ENCODE results near the gene PDRG1. TPM values are rescaled to one million over a fixed set of nuclear protein-coding genes. Genes with fewer than 3 reads are reported as not detected.

The PDRG1 gene
- total RNA-seq, 1 experiment from 2014 or later: 55.6 TPM

GRCh38 chr20:31969991-31970390 lies 18.1 kb upstream of the PDRG1 start:
- in situ Hi-C loops (cut with HindIII; ENCODE audit: low pct_unique_long_range_greater_than_20kb, low sequenced_read_pairs): no loop called here

GRCh38 chr20:31968291-31969126 lies 16.7 kb upstream of the PDRG1 start:
- DNase-seq (ENCODE audit: low read depth): peak; percentile 87
- in situ Hi-C loops (cut with HindIII; ENCODE audit: low pct_unique_long_range_greater_than_20kb, low sequenced_read_pairs): no loop called here

More at GRCh38 chr20:31969991-31970390, 18.1 kb upstream of the PDRG1 start:
- DNase-seq (ENCODE audit: low read depth): no peak

GRCh38 chr20:31967830-31968249 lies 16.0 kb upstream of the PDRG1 start, which contains the start of gene XKR7:
XKR7 (plus strand) TSS chr20:31968151; CDS start chr20:31968176, 25 bp downstream.
- peak; percentile 69 for DNase-seq (ENCODE audit: low read depth)
- in situ Hi-C loops (cut with HindIII; ENCODE audit: low pct_unique_long_range_greater_than_20kb, low sequenced_read_pairs): no loop called here

DNA sequence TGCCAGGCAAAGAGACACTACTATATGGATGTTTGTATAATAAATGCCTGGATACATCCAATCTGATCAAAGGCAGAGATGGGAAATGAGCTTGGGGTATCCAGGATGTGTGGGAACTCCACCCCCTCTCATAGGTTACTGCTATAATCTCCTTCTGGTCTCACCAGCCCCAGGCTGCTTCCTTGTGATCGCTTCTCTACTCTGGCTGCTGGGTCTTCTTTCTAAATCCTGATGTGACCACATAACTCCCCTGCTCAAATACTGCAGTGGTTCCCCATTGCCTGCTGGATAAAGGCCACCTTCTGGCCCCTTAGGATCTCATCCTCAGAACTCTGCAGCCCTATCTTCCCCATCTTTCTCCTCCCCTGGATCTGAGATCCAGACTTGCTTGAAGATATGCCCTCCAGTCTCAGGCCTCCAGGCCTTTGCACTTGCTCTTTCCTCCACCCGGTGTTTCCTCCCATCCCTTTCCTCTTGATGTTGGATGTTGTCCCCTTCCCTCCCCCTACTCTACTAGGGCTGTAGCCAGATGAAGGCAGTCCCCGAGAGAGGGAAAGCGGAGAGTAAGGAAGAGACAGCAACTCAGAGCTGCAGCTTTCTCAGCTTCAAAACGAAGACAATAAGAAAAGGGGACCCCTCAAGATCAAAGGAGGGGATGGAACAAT lies 15.3 kb upstream of the PDRG1 start:
- in situ Hi-C loops (cut with HindIII; ENCODE audit: low pct_unique_long_range_greater_than_20kb, low sequenced_read_pairs): no loop called here
- DNase-seq (ENCODE audit: low read depth): no peak

GRCh38 chr20:31963889-31964288 lies 12.0 kb upstream of the PDRG1 start:
- in situ Hi-C loops (cut with HindIII; ENCODE audit: low pct_unique_long_range_greater_than_20kb, low sequenced_read_pairs): no loop called here
- DNase-seq (ENCODE audit: low read depth): no peak

DNA sequence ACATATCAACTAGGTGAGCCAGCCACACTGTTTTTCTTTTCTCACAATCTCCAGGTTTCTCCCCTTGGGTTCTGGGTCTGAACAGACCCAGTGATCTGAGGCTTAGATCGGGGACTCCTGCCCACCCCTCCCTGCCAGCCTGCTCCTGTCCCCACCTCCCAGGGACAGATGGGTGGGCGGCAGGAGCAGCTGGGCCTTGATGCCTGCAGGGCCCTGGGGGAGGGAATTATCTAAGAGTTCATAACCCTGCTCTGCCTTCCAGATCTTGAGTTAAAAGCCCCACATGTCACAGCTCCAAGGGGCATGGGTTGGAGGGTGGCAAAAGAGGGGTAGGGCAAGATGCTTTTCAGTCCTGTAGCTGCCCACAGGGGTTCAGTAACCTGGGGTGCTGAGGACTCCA lies 10.9 kb upstream of the PDRG1 start:
- in situ Hi-C loops (cut with HindIII; ENCODE audit: low pct_unique_long_range_greater_than_20kb, low sequenced_read_pairs): no loop called here
- DNase-seq (ENCODE audit: low read depth): no peak

- in situ Hi-C loops (cut with HindIII; ENCODE audit: low pct_unique_long_range_greater_than_20kb, low sequenced_read_pairs): no loop called here
- no peak for DNase-seq (ENCODE audit: low read depth)
These were observed 5.0 kb upstream of the PDRG1 start for GRCh38 chr20:31956556-31957526.

DNA sequence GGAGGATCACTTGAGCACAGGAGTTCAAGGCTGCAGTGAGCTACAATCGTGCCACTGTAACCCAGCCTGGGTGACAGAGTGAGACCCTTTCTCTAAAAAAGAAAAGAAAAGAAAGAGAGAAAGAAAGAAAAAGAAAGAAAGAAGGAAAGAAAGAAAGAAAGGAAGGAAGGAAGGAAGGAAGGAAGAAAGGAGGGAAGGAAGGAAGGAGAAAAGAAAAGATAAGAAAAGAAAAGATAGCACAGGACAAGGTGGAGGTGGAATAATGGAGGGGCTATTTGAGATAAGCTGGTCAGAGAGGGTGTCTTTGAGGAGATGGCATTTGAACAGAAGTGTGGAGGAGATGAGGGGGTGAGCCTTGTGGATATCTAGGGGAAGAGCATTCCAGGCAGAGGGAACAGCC lies 2.7 kb upstream of the PDRG1 start:
- in situ Hi-C loops (cut with HindIII; ENCODE audit: low pct_unique_long_range_greater_than_20kb, low sequenced_read_pairs): no loop called here
- DNase-seq (ENCODE audit: low read depth): no peak

- no peak for DNase-seq (ENCODE audit: low read depth)
- in situ Hi-C loops (cut with HindIII; ENCODE audit: low pct_unique_long_range_greater_than_20kb, low sequenced_read_pairs): no loop called here
These were observed 1.8 kb upstream of the PDRG1 start for GRCh38 chr20:31953556-31954148.

DNA sequence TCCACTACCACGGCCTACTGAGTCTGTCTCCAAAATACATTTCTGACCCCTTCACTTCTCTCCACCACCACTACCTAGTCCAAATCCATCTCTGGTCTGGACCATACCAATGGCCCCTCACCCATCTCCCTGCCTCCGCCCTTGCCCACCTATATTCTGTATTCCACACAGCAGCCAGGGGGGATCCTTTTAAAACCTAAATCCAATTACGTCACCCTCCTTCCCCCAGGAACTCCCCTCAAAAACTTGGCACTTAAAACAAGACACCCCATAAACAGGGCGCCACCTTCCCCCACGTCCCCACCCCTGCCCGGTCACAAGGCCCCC lies 680 bp downstream of the PDRG1 start:
- in situ Hi-C loops (cut with HindIII; ENCODE audit: low pct_unique_long_range_greater_than_20kb, low sequenced_read_pairs): no loop called here
- DNase-seq (ENCODE audit: low read depth): no peak

DNA sequence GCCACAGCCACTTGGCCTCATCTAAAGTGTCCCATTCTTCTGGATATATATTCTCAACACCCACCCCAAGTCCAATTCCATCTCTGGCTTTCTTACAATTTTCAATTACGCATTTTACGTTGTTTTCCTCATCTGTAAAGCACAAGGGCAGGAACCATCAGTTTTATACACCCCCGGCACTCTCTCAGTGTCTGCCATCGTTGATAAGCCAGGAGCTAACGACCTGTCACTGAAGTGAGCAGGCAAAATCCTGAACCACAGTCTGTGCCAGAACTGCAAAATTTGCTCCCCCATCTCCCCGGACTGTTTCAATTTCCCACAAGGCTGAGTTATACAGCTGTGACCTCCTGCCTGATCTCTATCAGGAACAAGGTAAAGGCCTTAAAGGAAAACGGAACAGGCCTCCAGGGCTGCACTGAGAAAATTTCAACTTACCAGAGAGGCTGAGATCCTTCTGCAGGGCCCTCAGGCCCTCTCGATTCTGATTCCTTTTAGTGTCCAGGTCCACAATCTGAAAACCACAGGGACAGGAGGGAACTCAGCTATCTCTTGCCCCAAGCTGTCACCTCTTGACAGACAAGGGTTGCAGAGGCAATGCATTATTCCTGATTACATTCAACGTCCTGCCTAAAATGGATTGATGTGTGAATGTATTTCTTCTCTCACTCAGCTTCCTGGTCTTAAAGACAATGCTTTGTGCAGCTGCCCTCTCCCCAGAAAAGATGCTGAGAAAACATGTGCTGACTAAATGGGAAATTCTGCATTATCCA lies 1.8 kb downstream of the PDRG1 start:
- DNase-seq (ENCODE audit: low read depth): no peak
- in situ Hi-C loops (cut with HindIII; ENCODE audit: low pct_unique_long_range_greater_than_20kb, low sequenced_read_pairs): loop anchor here (10.0 kb wide), 1 partner anchor 135 kb away; no protein-coding TSS in a partner anchor

GRCh38 chr20:31948008-31948407 lies 3.8 kb downstream of the PDRG1 start:
- in situ Hi-C loops (cut with HindIII; ENCODE audit: low pct_unique_long_range_greater_than_20kb, low sequenced_read_pairs): loop anchor here (10.0 kb wide), 1 partner anchor 137 kb away; no protein-coding TSS in a partner anchor
- no peak for DNase-seq (ENCODE audit: low read depth)

DNA sequence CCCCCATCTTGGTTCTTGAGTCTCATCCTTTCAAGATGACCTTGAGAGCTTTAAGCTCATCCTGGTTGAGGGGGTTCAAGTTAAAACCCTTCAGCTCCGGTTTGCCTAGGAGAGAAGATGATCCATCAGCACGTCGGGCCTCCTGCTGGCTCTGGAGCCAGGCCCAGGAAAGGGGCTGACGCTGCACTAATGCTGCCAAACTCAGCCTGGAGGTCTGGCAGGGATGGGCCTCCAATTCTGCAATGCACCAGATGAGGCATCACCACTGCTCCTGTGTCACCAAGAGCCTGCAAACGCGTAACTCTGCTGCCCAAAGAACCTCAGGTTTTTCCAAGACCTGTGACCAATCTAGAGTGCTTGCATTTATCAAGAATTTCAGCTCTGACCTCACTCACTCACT lies 6.1 kb downstream of the PDRG1 start:
- DNase-seq (ENCODE audit: low read depth): no peak
- in situ Hi-C loops (cut with HindIII; ENCODE audit: low pct_unique_long_range_greater_than_20kb, low sequenced_read_pairs): loop anchor here (10.0 kb wide), 1 partner anchor 139 kb away; no protein-coding TSS in a partner anchor

DNA sequence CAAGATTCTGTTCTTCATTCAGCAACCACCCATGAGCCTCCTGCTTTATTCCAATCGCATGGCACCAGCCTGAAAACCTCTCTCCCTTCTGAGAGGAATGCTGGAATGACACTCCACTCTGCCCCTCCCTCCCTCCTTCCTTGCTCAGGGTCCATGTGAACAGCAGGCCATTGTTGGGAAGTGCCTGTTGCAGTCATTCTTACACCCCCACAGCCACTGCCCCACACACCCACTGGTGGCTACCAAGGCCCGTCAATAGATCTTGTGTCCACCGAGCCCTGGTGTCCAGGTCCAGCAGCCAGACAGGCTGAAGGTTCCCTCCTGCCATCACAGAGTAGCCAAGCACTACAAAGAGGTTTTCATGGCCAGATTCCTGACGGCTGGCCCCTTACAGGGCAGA lies 6.5 kb downstream of the PDRG1 start:
- in situ Hi-C loops (cut with HindIII; ENCODE audit: low pct_unique_long_range_greater_than_20kb, low sequenced_read_pairs): loop anchor here (10.0 kb wide), 1 partner anchor 139 kb away; no protein-coding TSS in a partner anchor
- DNase-seq (ENCODE audit: low read depth): no peak

DNA sequence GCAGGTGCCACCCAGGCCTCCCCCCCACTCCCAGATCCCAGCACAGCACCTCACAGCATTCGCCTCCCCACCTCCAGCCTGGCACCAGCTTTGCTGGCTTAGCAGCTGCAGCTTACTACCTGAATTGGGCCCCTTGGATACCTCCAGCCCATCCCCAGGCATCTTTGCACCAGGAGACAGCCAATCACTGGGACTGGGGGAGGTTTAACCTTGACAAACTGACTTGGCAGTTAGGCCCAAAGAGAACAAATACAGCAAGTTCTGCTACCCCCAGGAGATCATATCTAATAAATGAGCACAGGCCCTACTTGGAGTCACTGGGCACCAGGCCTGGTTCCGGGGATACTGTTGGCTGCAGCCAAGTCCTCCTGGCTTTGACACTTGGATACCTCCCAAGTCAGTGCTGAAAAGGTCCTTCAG lies 8.8 kb downstream of the PDRG1 start:
- no peak for DNase-seq (ENCODE audit: low read depth)
- in situ Hi-C loops (cut with HindIII; ENCODE audit: low pct_unique_long_range_greater_than_20kb, low sequenced_read_pairs): loop anchor here (10.0 kb wide), 1 partner anchor 142 kb away; no protein-coding TSS in a partner anchor

DNA sequence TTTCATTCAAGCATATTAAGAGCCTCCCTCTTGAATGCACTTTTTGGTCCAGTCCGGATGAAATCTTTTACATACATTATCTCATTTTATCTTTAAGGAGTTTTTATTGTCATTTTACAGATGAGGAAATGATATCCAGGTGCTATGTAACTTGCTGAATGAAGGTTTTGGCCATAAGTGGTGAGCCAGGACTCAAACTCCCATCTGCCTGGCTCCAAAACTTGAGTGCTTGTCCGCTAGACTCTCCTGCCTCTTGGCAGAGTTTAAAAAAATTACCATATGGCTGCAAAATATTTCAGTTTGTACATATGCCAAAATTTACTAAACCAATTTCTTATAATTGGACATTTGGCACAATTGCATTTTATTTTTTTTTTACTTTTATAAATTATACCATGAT lies 12.2 kb downstream of the PDRG1 start:
- in situ Hi-C loops (cut with HindIII; ENCODE audit: low pct_unique_long_range_greater_than_20kb, low sequenced_read_pairs): loop anchor here (10.0 kb wide), 1 partner anchor 145 kb away; no protein-coding TSS in a partner anchor
- no peak for DNase-seq (ENCODE audit: low read depth)

GRCh38 chr20:31937820-31938219 lies 14.0 kb downstream of the PDRG1 start:
- no peak for DNase-seq (ENCODE audit: low read depth)
- in situ Hi-C loops (cut with HindIII; ENCODE audit: low pct_unique_long_range_greater_than_20kb, low sequenced_read_pairs): no loop called here

Measured in Caki2 (cell line).